ENCODE data around the gene VCY.
"Not testable (repeated sequence)": the region's sequence is repeated elsewhere in the genome, so short reads cannot be mapped to it uniquely, and the experiment has no call there.

VCY gene

DNA sequence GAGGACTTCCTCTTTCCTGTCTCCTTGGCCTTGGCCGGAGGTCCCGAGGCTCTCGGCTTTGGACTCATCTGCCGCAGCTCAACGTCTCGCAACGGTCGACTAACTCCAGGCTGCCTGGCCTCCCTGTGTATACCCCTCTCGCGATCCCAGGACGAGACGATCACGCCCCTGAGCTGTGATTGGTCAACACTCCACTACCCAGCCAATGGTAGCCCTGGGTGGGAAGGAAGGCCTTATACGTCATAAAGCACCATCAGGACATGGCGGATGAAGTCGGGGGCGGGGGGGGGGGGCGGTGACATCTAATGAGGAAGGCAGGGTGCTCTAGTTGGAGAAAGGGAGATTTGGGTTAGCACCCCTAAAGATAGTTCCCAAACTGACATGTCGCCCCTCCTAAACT lies at the start of gene VCY:
TSS of gene VCY (minus strand) at position 101 of the 400 bp plus-strand sequence. CDS start at position 68, 33 bp downstream.
- H3K4me3 ChIP-seq (ENCODE audit: low read depth, low read length); DNase-seq (ENCODE audit: low read depth): not testable (repeated sequence)

DNA sequence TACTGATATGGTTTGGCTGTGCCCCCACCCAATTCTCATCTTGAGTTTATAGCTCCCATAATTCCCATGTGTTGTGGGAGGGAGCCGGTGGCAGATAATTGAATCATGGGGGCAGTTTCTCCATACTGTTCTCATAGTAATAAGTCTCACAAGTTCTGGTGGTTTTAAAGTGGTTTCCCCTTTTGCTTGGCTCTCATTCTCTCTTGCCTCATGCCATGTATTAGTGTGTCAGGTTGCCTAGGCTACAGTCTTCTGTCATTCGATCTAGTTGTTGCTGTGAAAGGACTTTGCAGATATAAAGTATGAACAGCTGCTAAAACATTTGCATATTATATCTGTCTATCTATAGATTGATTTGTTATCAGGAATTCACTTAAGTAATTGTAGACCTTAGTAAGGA lies 44.1 kb upstream of the VCY start:
- H3K4me3 ChIP-seq (ENCODE audit: low read depth, low read length); DNase-seq (ENCODE audit: low read depth): not testable (repeated sequence)

DNA sequence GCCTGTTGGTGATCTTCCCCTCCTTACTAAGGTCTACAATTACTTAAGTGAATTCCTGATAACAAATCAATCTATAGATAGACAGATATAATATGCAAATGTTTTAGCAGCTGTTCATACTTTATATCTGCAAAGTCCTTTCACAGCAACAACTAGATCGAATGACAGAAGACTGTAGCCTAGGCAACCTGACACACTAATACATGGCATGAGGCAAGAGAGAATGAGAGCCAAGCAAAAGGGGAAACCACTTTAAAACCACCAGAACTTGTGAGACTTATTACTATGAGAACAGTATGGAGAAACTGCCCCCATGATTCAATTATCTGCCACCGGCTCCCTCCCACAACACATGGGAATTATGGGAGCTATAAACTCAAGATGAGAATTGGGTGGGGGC lies 25.6 kb upstream of the VCY start:
- DNase-seq (ENCODE audit: low read depth): not testable (repeated sequence)

DNA sequence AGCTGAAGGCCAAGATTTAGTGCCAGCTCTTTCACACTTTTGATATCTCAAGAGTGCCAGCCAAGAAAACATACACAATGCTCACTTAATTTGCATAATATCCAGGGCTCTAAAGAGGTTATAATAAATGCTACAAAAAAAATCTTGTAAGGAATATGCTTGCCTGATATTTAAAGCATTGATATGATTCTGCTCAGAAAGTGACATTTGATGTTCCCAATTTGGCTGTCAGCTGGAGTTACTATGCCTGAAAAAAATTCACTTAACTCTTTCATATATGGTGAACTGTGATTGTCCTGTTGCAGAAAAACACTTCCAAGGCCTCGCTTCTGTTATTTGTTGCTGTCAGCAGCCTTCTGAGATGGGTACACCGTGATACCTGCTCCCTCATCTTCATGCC lies 43.9 kb downstream of the VCY start:
- DNase-seq (ENCODE audit: low read depth): not testable (repeated sequence)

More for the DNA sequence above, 25.6 kb upstream of the VCY start:
- H3K4me3 ChIP-seq (ENCODE audit: low read depth, low read length): not testable (repeated sequence)

More for the DNA sequence above, 43.9 kb downstream of the VCY start:
- H3K4me3 ChIP-seq (ENCODE audit: low read depth, low read length): not testable (repeated sequence)

All from choroid plexus epithelial cell (primary cell).